Stimulated activated naive CD8-positive, alpha-beta T cell treated with anti-CD3 and anti-CD28 coated beads, Interleukin-15, amount 100 ng/mL, for 72 hours (primary cell): Measurements from ENCODE around the gene NOL7.

Source experiments
- ATAC-seq: fragments of 150-1000 bp; cut with Tn5 transposase; 2 replicates; pipeline ENCODE4 v1.10.0; 2021; ENCODE audit warnings: mild to moderate bottlenecking, moderate library complexity
- DNase-seq, 2 donors: peaks; one replicate each; pipeline ENCODE4 v3.0.0; 2021 to 2022
- H3K27ac Mint-ChIP-seq, 2 donors: one replicate each; pipeline ENCODE4 v1.8.0; 2022; ENCODE audit warnings: mild to moderate bottlenecking in 2 of 2, mixed read lengths in 2 of 2, moderate library complexity in 2 of 2
- H3K27me3 Mint-ChIP-seq: one replicate; pipeline ENCODE4 v1.8.0; 2022; ENCODE audit warnings: mixed read lengths
- H3K4me1 Mint-ChIP-seq: one replicate; pipeline ENCODE4 v1.8.0; 2022; ENCODE audit warnings: mild to moderate bottlenecking, mixed read lengths
- H3K4me3 Mint-ChIP-seq, 2 donors: one replicate each; pipeline ENCODE4 v1.8.0; 2022; ENCODE audit warnings: mild to moderate bottlenecking in 2 of 2, mixed read lengths in 2 of 2, moderate library complexity in 1 of 2
- H3K9me3 Mint-ChIP-seq, 2 donors: one replicate each; pipeline ENCODE4 v1.8.0; 2022; ENCODE audit warnings: mixed read lengths in 2 of 2

NOL7 gene

DNA sequence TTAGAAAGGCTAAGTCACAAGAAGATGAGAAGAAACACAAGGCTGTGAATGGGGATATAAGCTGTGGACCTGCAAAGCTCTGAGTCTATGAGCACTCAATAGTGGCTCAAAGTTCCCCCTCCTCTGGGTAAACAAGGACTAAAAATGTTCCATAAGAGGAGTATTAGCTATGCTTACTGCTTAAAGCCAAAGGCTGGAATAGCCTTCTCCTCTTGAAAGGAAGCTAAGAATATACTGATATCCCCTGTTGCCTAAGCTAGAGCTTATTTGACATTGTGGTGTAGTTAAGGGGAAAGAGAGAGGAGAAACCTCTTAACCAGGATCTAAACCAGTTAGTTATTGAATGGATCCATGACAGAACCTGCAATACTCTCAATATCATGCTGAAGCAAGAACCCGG is 45.8 kb downstream of the NOL7 start:
- ATAC-seq (no peak), DNase-seq (no peak)
- Mint-ChIP-seq H3K4me3 (no peak overlapping the region), H3K9me3 (no peaks in the 10 kb centered on the region), H3K27ac (no peak overlapping the region), H3K4me1 (peaks cover 75% of the 10 kb centered on the region), H3K27me3 (no peaks in the 10 kb centered on the region)

DNA sequence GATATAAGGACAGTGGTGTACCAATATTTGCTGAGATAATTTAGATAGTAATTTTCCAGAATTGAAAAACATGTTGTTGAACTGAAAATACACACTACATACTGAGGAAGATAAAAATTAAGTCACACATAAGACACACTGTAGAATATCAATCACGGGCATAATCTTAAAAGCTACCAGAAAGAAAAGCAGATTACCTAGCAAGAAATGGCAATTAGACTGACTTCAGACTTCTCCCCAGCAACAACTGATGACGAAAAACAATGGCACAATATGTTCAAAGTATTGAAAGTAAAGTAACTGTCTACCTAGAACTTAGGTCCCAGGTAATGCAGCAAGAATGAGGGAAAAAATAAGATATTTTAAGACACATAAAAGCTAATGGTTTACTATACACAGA is 46.5 kb downstream of the NOL7 start:
- Mint-ChIP-seq H3K4me1 (peaks cover 78% of the 10 kb centered on the region), H3K4me3 (peak overlapping the region in 1 of 2 donors; percentile 37), H3K9me3 (no peaks in the 10 kb centered on the region), H3K27ac (no peak overlapping the region), H3K27me3 (no peaks in the 10 kb centered on the region)
- no peak for ATAC-seq
- DNase-seq: no peak

DNA sequence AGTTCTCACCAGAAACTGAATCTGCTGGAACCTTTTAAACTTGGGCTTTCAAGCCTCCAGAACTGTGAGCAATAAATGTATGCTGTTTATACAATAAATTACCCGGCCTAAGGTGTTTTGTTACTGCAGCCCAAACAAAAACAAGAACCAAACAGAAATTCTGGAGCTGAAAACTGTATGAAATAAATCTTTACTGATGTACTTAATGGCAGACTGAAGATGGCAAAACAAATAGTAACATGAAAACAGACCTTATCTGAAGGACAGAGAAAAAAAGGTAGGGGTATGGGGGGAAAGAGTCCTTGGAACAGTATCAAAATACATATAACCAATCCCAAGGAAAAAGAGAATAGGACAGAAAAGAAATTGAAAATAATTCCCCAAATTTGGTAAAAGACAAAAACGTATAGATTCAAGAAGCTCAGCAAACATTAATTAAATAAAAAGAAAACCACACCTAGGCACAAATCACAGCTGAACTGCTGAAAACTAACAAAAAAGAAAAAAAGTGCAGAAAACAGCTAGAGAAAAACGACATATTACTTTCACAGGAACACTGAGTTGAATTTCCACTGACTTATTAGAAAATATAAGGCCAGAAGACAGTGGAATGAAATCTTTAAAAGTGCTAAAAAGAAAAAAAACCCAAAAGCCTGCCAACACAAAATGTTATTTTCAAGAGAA is 47.7 kb downstream of the NOL7 start:
- ATAC-seq: no peak
- no peaks in the 10 kb centered on the region for H3K27me3 Mint-ChIP-seq
- H3K4me3 Mint-ChIP-seq: peak overlapping the region; percentile 14 to 15
- DNase-seq: no peak
- H3K27ac Mint-ChIP-seq: peak overlapping the region in 1 of 2 donors; percentile 33
- H3K9me3 Mint-ChIP-seq: no peaks in the 10 kb centered on the region
- peaks cover 88% of the 10 kb centered on the region for H3K4me1 Mint-ChIP-seq

DNA sequence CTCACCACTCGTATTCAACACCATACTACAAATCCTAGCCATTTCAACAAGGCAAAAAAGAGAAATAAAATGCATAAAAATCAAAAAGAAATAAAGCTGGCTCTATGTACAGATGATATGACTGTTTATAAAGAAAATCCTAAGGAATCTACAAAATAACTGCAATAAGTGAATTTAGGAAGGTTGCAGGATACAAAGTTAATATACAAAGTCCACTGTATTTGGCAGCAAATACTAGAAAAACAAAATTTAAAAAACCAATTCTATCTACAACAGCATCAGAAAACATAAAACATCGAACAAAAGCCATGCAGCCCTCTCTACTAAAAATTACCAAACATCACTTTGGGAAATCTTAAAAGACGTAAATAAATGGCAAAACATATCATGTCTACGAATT is 48.9 kb downstream of the NOL7 start:
- H3K9me3 Mint-ChIP-seq: no peaks in the 10 kb centered on the region
- no peak overlapping the region for H3K4me3 Mint-ChIP-seq
- peaks cover 95% of the 10 kb centered on the region for H3K4me1 Mint-ChIP-seq
- no peak for DNase-seq
- no peak overlapping the region for H3K27ac Mint-ChIP-seq
- no peaks in the 10 kb centered on the region for H3K27me3 Mint-ChIP-seq
- no peak for ATAC-seq

DNA sequence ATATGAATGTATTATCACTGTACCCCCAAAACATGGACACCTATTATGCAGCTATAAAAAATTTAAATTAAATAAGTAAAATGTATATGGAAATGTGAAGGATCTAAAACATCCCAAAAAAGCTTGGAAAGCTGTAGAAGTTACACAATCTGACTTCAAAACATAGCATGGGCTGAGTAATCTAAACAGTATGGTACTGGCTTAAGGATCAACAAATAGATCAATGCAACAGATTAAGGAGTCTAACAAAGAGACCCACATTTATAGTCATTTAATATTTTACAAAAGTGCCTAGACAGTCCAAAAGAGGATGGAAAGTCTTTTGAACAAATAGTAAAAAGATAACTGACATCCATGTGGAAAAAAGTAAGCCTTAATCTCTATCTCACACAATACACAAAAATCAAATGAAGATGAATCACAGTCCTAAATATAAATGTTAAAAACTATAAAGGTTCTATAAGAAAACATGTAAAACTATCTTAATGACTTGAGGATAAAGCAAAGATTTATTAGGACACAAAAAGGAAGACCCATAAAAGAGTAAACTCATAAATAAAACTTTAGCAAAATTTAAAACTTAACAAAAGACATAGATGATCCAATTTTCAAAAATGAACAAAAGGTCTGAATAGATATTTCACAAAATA is 49.7 kb downstream of the NOL7 start:
- Mint-ChIP-seq H3K4me3 (no peak overlapping the region), H3K4me1 (peaks cover 97% of the 10 kb centered on the region), H3K27me3 (no peaks in the 10 kb centered on the region), H3K9me3 (no peaks in the 10 kb centered on the region), H3K27ac (no peak overlapping the region)
- no peak for ATAC-seq
- DNase-seq: no peak

DNA sequence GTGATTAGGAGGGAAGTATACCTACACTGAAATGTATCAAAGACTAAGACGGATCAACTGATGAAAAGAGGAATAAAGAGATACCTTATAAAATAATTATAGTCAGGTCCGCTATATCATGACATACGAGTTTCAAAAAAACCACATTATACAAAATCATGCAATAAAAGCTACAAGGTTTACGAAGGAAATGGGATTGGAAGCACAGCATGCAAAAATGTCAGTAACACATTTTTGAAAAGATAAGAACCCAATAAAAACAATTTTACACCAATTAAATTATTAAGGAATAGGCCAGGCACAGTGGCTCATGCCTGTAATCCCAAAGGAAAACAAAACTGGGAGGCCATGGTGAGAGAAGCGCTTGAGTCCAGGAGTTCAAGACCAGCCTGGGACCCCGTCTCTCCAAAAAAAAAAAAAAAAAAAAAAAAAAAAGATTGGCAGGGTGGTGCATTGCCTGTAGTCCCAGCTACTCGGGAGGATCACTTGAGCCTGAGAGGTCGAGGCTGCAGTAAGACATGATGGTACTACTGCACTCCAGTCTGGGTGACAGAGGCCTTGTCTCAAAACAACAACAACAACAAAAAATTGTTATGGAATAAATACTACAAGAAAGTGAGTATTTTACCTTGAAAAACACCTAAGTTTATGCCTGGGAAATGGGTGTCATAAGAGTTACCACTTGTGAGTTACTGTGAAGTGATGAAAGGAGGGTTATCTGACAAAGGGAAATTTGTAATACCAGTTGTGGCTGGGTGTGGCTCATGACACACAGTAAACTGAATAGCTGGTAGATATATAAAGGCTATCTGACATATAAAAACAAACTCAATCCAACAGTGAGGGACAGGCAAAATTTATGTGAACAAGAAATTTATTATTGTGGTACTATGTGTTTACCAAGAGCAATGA is 51.3 kb downstream of the NOL7 start:
- Mint-ChIP-seq H3K27me3 (no peaks in the 10 kb centered on the region), H3K4me1 (peaks cover 87% of the 10 kb centered on the region), H3K9me3 (no peaks in the 10 kb centered on the region), H3K27ac (no peak overlapping the region), H3K4me3 (peak overlapping the region in 1 of 2 donors; percentile 5)
- ATAC-seq (peak; percentile 72), DNase-seq (no peak)

DNA sequence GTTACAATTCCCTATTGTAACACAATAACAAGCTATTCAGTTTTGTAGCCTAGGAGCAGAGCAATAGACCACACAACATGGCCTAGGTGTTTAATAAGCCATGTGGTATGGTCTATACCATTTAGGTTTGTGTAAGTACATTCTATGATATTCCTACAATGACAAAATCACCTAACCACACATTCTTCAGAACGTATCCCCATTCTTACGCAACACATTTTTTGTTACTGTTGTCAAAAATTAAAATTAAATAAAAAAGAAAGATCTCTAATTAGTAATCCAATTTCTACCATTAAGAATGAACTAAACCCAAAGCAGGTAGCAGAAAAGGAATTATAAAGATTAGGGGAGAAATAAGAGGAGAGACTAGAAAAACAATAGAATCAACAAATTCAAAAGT is 52.5 kb downstream of the NOL7 start:
- ATAC-seq: no peak
- Mint-ChIP-seq H3K4me3 (peak overlapping the region in 1 of 2 donors; percentile 69), H3K27ac (peak overlapping the region in 1 of 2 donors; percentile 67), H3K9me3 (no peaks in the 10 kb centered on the region), H3K27me3 (no peaks in the 10 kb centered on the region), H3K4me1 (peaks cover 87% of the 10 kb centered on the region)
- no peak for DNase-seq

DNA sequence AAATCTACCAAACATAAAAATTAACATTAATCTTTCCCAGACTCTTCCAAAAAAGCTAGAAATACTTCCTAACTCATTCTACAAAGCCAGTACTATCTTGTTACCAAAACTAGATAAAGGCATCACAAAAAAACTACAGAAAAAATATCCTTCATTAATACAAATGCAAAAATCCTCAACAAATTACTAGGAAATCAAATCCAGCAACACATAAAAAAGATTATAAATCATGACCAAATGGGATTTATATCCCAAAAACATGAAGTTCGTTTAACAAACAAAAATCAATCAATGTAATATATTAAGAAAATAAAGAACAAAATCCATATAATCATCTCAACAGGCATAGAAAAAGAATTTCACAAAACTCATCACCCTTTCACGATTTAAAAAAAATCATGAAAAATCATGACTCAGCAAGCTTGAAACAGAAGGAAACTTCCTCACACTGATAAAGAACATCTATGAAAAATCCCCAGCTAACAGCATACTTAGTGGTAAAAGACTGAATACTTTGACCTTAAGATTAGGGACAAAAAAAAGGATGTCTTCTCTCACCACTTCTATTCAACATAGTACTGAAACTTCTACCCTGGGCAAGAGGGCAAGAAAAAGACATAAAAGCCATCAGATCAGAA is 53.3 kb downstream of the NOL7 start:
- peaks cover 87% of the 10 kb centered on the region for H3K4me1 Mint-ChIP-seq
- H3K9me3 Mint-ChIP-seq: no peaks in the 10 kb centered on the region
- no peak for DNase-seq
- H3K4me3 Mint-ChIP-seq: peak overlapping the region; percentile 48 to 69
- peak; percentile 99 for ATAC-seq
- H3K27me3 Mint-ChIP-seq: no peaks in the 10 kb centered on the region
- peak overlapping the region; percentile 46 to 67 for H3K27ac Mint-ChIP-seq

DNA sequence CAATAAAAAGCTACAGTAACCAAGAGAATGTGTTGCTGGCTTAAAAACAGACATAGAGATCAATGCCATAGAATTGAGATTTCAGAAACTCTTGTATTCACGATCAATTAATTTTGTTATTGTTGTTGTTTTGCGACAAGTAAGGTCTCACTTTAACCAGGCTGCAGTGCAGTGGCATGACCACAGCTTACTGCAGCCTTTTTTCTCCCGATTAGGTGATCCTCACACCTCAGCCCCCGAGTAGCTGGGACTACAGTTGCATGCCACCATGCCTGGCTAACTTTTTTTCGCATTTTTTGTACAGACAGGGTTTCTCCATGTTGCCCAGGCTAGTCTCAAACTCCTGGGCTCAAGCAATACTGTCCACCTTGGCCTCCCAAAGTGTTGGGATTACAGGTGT is 54.3 kb downstream of the NOL7 start:
- Mint-ChIP-seq H3K9me3 (no peaks in the 10 kb centered on the region), H3K27ac (peak overlapping the region in 1 of 2 donors; percentile 80), H3K27me3 (no peaks in the 10 kb centered on the region), H3K4me1 (peaks cover 86% of the 10 kb centered on the region), H3K4me3 (peak overlapping the region in 1 of 2 donors; percentile 16)
- DNase-seq: no peak
- ATAC-seq: no peak
